SJSA1 (cell line): ENCODE data around the gene RAET1G. TPM values are rescaled to one million over a fixed set of nuclear protein-coding genes. Genes with fewer than 3 reads are reported as not detected.
A peak's percentile ranks its signal among the peaks of the same experiment; 100 is the strongest.
"Not testable (repeated sequence)": the region's sequence is repeated elsewhere in the genome, so short reads cannot be mapped to it uniquely, and the experiment has no call there.

Experiments used
- DNase-seq, 2 experiments: peaks; one replicate each; pipeline ENCODE4 v3.0.0-alpha.2; 2015 to 2020; ENCODE audit warnings: low spot score in 2 of 2, low read depth in 1 of 2
- H3K27ac ChIP-seq: fragments of 250-450 bp; sonication (Bioruptor Pico); 2 replicates; pipeline ENCODE4 v1.5.1; 2020; ENCODE audit warnings: mild to moderate bottlenecking, moderate library complexity
- H3K27me3 ChIP-seq: fragments of 250-450 bp; sonication (Bioruptor Pico); replicated peaks from 2 replicates; pipeline ENCODE4 v1.5.1; 2020; ENCODE audit warnings: mild to moderate bottlenecking, moderate library complexity
- H3K36me3 ChIP-seq: fragments of 250-450 bp; sonication (Bioruptor Pico); 2 replicates; pipeline ENCODE4 v1.5.1; 2020; ENCODE audit warnings: mild to moderate bottlenecking
- H3K4me1 ChIP-seq: fragments of 250-450 bp; sonication (Bioruptor Pico); replicated peaks from 2 replicates; pipeline ENCODE4 v1.6.1; 2021; ENCODE audit warnings: mild to moderate bottlenecking
- H3K4me3 ChIP-seq: fragments of 250-450 bp; sonication (Bioruptor Pico); 2 replicates; pipeline ENCODE4 v1.5.1; 2020; ENCODE audit warnings: mild to moderate bottlenecking
- H3K9me3 ChIP-seq: fragments of 250-450 bp; sonication (Bioruptor Pico); replicated peaks from 2 replicates; pipeline ENCODE4 v1.5.1; 2020; ENCODE audit warnings: mild to moderate bottlenecking
- total RNA-seq: library from RNA; depleted of rRNA; stranded (reverse); fragments of >200 nt; shearing (Covaris generic); gene quantifications from 2 replicates; pipeline ENCODE4 v1.2.3, GENCODE V29; 2014

RAET1G gene
- total RNA-seq, 1 experiment from 2014 or later: 0.68 TPM

DNA sequence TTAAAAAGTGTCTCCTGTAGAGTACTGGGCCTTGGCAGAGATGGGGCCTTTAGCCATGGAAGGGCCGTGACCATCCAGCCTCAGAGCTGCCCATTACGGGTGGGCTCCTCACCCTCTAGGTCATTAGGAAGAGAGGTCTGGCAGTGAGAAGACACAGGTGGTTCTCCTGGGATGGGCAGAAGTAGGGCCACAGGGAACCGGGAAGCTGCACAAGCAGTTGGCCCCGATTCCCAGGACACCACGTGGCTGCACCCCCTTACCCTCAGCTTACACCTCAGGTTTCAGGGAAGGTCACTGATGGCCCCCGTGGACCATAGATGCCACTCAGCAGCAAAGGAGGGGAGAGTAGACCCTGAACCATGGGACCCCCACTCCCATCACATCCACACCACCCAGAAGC lies 1.6 kb downstream of the RAET1G start:
- no peaks in the 10 kb centered on the region; the same call in 1 of the 2 replicates for H3K27me3 ChIP-seq
- H3K4me1 ChIP-seq: peaks cover 15% of the 10 kb centered on the region
- H3K36me3 ChIP-seq: no peaks in the 10 kb centered on the region
- no peaks in the 10 kb centered on the region for H3K9me3 ChIP-seq
- H3K4me3 ChIP-seq: no peak overlapping the region
- no peak overlapping the region for H3K27ac ChIP-seq
- no peak for DNase-seq

DNA sequence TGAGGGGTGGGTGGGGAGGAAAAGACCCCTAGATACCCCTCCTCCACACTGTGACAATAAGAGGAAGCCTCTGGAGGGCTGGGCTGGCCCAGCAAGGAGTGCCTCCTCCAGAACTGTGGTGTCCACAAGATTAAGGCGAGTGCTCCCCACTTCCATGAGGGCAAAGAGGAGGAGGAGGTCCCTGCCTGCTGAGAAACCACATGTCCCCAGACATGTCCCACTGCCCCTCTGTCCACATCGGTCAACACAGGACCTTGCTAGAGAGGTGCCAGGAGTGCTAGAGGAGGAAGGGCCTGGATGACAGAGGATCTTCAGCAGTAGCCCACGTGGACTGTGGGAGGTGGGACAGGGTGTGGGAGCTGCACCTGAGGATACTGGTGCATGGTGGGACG lies 3.1 kb downstream of the RAET1G start:
- H3K4me3 ChIP-seq: no peak overlapping the region
- H3K36me3 ChIP-seq: no peaks in the 10 kb centered on the region
- no peaks in the 10 kb centered on the region for H3K27me3 ChIP-seq
- H3K9me3 ChIP-seq: no peaks in the 10 kb centered on the region
- peaks cover 10% of the 10 kb centered on the region for H3K4me1 ChIP-seq
- no peak for DNase-seq
- H3K27ac ChIP-seq: no peak overlapping the region

DNA sequence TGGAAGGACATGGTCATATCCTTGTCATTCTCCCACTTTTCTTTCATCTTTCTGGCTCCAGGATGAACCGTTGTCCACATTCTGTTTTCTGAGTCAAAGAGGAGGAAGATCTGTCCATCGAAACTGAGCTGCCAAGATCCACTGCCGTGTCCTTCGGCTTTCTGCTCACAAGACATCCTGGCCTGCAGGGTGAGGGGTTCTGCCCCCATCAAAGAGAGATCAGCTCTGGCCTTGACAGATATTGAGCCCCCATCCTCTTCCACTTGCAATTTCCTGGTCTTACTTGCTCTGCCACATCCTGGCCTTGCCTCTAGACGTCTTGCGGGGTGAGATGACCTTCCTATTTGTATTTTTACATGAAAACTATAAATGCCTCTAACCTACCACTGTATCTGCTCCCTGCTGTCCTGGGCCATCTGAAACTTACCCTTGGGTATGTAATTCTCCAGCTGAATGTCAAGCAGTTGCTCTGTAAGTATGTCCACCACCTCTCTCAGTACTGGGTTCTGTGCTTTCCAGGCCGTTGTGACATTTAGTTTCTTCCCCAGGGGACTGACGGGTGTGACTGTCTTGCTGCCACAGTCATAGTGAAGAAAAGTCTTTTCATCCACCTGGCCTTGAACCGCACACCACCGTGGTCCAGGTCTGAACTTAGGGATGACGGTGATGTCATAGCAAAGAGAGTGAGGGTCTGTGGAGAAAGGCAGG lies 3.6 kb downstream of the RAET1G start:
- not testable (repeated sequence) for H3K27me3 ChIP-seq, H3K4me1 ChIP-seq, H3K9me3 ChIP-seq, DNase-seq, H3K27ac ChIP-seq, H3K36me3 ChIP-seq, H3K4me3 ChIP-seq

DNA sequence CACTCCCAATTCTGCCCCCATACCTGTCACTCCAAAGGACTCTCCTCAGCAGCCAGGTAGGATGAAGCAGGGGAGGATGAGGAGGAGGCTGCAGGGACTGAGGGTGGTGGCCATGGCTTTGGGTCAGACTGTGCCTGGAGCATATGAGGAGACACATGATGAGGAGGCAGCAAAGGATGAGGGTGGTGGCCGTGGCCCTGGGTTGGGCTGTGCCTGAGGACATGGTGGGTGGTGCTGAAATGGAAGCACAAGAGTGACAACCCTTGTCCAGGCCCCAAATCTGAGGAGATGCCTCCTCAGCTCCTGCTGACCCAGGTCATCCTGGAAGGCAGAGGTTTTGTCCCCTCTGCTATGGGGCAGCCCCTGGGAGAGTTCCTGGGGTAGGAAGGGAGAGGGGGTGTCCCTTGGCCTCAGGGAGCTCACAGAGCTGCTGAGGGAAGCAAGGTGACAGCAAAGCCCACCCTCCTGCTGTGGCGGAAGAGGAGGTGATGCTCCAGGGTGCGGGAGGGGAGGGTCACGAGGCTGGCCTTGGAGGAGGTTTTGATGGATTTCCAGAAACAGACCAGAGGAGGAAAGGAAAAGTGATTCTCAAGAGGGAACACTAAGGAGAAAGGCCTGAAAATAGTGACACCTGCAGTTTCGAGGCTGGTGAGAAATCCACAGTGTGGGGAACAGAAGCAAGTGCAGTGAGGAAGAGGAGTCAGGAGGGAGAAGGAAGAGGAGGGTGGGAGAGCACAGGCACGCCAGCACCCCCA lies 4.6 kb downstream of the RAET1G start:
- Histone ChIP-seq H3K4me1 (peaks cover 7% of the 10 kb centered on the region), H3K27me3 (no peaks in the 10 kb centered on the region), H3K36me3 (no peaks in the 10 kb centered on the region), H3K4me3 (no peak overlapping the region), H3K27ac (no peak overlapping the region), H3K9me3 (no peaks in the 10 kb centered on the region)
- peak in 1 of 2 experiments; percentile 27 for DNase-seq

DNA sequence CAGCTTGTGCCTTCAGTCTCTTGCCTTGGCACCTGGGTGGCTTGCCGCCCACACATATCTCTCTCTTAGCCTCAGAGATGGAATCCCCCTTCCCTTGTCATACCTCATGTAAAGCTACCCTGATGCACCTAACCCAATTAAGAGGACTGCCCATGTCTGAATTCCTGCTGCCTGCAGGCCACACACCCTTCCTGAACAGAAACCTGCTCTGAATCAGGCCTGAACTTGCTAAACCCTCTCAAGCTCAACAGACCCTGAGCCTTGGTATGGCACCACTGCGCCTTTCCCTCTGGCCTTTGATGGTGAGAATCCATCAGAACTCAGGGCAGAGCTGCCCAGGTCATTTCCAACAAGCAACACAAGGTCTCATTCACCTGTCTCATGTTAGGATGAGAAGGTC lies 5.2 kb downstream of the RAET1G start:
- DNase-seq: peak in 1 of 2 experiments; percentile 22
- H3K27ac ChIP-seq: no peak overlapping the region
- H3K36me3 ChIP-seq: no peaks in the 10 kb centered on the region

DNA sequence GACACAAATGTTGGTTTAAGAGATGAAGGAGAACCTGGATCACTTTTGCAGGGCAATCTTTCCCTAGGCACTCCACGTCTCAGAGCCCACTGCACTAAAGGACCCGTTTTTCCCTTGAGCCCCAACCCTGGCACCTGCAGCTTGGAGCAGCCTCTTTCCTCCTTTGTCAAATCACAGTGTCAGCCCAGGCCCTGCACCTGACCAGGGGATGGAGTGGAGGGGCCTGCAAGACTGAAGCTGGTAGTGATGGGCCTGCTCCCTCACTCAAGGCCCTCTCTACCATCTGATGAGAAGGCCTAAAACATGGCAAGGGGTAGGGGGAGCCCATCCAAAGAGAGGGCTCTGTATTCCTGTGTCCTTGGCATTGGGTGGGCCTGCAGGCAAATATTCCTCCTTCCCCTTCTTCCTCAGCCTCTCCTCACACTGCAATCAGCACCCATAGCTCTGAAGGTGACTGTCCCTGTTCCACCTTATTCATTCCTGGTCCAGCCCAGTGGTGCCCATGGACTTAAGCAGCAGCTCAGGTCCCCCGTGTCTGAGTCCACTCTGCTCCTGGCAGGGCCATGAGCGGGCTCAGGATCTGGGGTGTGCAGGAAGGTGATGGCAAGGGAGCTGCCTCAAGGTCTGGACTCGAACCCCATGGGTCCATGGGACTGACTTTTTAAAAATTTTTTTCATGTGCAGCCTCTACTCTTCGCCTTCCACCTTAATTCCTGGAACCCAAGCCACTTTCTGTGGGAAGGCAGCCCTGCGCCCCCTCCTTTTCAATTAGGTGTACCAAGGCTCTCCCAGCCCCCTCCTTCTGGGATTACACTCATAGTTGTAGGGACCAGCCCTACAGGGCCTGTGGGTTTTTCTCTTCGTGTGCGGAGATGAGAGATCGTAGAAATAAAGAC lies 6.7 kb downstream of the RAET1G start:
- no peaks in the 10 kb centered on the region for H3K4me1 ChIP-seq
- no peak overlapping the region for H3K27ac ChIP-seq
- H3K36me3 ChIP-seq: no peaks in the 10 kb centered on the region
- no peaks in the 10 kb centered on the region for H3K9me3 ChIP-seq
- H3K4me3 ChIP-seq: no peak overlapping the region
- no peaks in the 10 kb centered on the region for H3K27me3 ChIP-seq
- DNase-seq: peak in 1 of 2 experiments; percentile 26

More for the DNA sequence above, 5.2 kb downstream of the RAET1G start:
- Histone ChIP-seq H3K27me3 (no peaks in the 10 kb centered on the region), H3K9me3 (no peaks in the 10 kb centered on the region), H3K4me1 (peaks cover 3% of the 10 kb centered on the region; the same call in 1 of the 2 replicates), H3K4me3 (no peak overlapping the region)

DNA sequence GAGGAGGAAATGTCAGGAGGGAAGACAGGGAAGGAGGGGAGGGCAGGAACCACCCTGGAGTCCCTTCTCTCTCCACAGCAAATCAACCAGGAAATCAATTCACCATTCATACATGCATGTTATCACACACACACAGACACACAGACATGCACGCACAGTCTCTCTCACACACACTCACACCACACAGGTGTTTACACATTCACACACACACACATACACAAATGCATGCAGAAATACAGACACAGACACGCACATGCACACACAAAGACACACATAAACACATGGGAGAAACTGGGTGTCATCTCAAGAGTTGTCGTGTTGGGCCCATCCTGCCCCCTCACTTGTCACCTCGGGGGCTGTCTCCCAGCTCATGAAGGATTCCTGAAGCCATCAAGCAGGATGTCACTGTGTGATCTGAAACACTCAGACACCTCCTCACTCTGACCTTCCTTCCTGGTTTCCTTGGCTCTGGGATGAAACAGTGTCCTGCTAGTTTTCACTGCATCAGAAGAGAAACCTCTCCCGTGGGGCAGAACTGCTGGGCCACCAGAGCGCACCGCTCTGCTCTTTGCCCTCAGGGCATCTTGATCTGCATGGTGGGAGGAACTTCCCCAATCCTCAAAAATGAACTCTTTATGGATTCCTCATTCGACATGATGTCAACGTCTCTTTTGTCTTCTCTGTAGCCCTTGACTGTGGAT lies 9.2 kb downstream of the RAET1G start:
- Histone ChIP-seq H3K27ac (no peak overlapping the region), H3K4me1 (no peaks in the 10 kb centered on the region), H3K9me3 (peaks cover 5% of the 10 kb centered on the region; the same call in 1 of the 2 replicates), H3K4me3 (no peak overlapping the region), H3K27me3 (no peaks in the 10 kb centered on the region), H3K36me3 (no peaks in the 10 kb centered on the region)
- DNase-seq: peak in 1 of 2 experiments; percentile 11

DNA sequence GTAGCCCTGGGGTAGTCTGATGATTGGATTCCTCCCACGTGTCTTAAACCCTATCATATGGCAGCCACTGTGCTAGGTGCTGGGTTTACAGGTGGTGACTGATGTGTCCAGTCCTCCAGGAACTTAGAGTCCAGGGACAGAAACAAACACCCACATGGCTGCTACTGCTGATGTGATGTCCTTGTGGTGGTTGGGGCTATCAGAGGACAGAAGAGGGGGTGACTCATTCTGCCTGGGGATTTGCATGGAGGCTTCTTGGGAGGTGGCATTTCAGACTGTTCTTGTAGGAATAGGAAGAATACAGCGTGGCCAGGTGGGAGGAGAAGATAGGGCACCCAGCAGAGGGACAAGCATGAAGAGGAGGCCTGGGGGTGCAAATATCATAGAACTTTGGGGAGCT lies 9.8 kb downstream of the RAET1G start:
- peaks cover 10% of the 10 kb centered on the region; the same call in 1 of the 2 replicates for H3K9me3 ChIP-seq
- H3K27ac ChIP-seq: no peak overlapping the region
- peak in 1 of 2 experiments; percentile 17 for DNase-seq
- no peak overlapping the region for H3K4me3 ChIP-seq
- no peaks in the 10 kb centered on the region for H3K4me1 ChIP-seq
- H3K27me3 ChIP-seq: no peaks in the 10 kb centered on the region
- no peaks in the 10 kb centered on the region for H3K36me3 ChIP-seq

DNA sequence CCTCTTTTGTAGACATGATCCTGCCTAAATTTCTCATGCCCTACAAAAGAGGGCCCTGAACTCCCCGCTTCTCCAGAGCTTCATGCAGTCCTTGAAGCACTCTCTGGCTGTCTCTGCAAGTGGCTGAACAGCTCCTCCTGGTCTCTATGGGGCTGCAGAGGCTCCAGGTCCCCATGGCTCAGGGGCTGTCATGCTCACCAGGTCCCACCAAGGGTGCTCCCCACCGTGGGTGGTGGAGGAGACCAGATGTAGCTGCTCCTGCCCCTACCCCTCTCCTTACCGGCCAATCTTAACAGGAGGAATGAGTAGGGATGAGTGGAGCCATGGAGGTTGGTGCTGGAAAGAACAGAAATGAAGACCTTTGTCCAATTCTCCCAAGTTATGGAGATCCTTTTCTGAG lies 10.2 kb downstream of the RAET1G start:
- H3K9me3 ChIP-seq, H3K27ac ChIP-seq, H3K4me3 ChIP-seq, H3K27me3 ChIP-seq, H3K36me3 ChIP-seq, H3K4me1 ChIP-seq: not testable (repeated sequence)
- peak in 1 of 2 experiments; percentile 30 for DNase-seq

DNA sequence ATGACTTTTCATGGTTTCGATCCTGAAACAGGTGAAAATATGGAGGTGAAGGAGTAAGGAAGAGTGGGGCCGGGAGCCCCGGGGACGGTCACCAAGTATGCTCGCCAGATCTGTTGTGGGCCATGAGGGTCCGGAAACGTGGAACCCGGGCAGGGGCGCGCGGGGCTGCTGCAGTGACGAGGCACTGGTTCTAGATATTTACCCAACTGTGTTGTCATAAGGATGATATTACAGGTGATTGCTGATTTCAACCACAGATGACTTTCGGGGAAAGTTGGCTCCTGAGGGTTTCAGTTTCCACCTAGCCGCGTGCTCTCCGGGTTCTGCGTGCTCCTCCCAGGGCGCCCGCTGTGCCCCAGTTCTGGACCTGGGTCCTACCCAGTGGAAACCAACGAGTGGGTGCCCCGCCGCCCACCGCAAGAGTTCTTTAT lies 12.2 kb downstream of the RAET1G start:
- DNase-seq: peak in 1 of 2 experiments; percentile 28
- H3K4me3 ChIP-seq: no peak overlapping the region
- no peaks in the 10 kb centered on the region for H3K4me1 ChIP-seq
- no peak overlapping the region for H3K27ac ChIP-seq
- H3K36me3 ChIP-seq: no peaks in the 10 kb centered on the region
- no peaks in the 10 kb centered on the region for H3K27me3 ChIP-seq
- H3K9me3 ChIP-seq: peaks cover 10% of the 10 kb centered on the region; the same call in 1 of the 2 replicates

DNA sequence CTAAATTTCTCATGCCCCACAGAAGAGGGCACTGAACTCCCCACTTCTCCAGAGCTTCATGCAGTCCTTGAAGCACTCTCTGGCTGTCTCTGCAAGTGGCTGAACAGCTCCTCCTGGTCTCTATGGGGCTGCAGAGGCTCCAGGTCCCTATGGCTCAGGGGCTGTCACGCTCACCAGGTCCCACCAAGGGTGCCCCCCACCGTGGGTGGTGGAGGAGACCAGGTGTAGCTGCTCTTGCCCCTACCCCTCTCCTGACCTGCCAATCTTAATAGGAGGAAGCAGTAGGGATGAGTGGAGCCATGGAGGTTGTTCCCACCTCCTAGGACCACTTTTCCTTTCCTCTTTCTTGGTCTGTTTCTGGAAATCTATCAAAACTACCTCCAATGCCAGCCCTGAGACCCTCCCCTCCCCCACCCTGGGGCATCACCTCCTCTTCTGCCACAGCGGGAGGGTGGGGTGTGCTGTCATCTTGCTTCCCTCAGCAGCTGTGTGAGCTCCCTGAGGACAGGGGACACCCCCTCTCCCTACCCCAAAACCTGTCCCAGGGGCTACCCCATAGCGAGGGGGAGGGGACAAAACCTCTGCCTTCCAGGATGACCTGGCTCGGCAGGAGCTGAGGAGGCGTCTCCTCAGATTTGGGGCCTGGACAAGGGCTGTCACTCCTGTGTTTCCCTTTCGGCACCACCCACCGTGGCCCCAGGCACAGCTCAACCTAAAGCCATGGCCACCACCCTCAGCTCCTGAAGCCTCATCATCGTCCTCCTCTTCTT lies 13.0 kb downstream of the RAET1G start:
- H3K4me1 ChIP-seq: no peaks in the 10 kb centered on the region
- DNase-seq: peak in 1 of 2 experiments; percentile 34
- H3K9me3 ChIP-seq: peaks cover 10% of the 10 kb centered on the region; the same call in 1 of the 2 replicates
- no peak overlapping the region for H3K4me3 ChIP-seq
- no peaks in the 10 kb centered on the region for H3K36me3 ChIP-seq
- H3K27ac ChIP-seq: no peak overlapping the region
- H3K27me3 ChIP-seq: no peaks in the 10 kb centered on the region

DNA sequence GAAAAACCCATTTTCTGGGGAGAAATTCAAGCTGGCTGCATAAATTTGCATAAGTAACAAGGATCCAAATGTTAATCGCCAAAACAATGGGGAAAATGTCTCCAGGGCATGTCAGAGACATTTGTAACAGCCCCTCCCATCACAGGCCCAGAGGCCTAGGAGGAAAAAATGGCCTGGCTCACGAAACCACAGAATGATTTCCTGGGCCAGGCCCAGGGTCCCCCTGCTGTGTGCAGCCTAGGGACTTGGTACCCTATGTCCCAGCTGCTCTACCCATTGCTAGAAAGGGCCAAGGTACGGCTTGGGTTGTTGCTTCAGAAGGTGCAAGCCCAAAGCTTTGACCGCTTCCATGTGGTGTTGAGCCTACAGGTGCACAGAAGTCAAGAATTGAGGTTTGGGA lies 14.4 kb downstream of the RAET1G start:
- H3K4me3 ChIP-seq, H3K36me3 ChIP-seq, H3K4me1 ChIP-seq, H3K27ac ChIP-seq, DNase-seq, H3K9me3 ChIP-seq, H3K27me3 ChIP-seq: not testable (repeated sequence)
